ENCODE results near the gene UGDH.
"Not testable (repeated sequence)": the region's sequence is repeated elsewhere in the genome, so short reads cannot be mapped to it uniquely, and the experiment has no call there.

Gene UGDH

GRCh38 chr4:39527296-39528060 is at the start of gene UGDH:
Gene UGDH, minus strand, starts transcription at chr4:39527439. Its CDS starts 5,927 bp downstream, at chr4:39521512.
- DNase-seq (ENCODE audit: low spot score): peak; percentile 99

- no peak for DNase-seq (ENCODE audit: low spot score)
Measured at GRCh38 chr4:39574946-39575345, 47.7 kb upstream of the UGDH start.

GRCh38 chr4:39571504-39571903 is 44.3 kb upstream of the UGDH start:
- no peak for DNase-seq (ENCODE audit: low spot score)

- no peak for DNase-seq (ENCODE audit: low spot score)
Measured at GRCh38 chr4:39571054-39571453, 43.8 kb upstream of the UGDH start.

GRCh38 chr4:39569209-39569608 is 42.0 kb upstream of the UGDH start:
- DNase-seq (ENCODE audit: low spot score): no peak

GRCh38 chr4:39568805-39569204 is 41.6 kb upstream of the UGDH start:
- DNase-seq (ENCODE audit: low spot score): no peak

- DNase-seq (ENCODE audit: low spot score): no peak
Measured at GRCh38 chr4:39565878-39566600, 38.8 kb upstream of the UGDH start.

GRCh38 chr4:39563346-39563847 is 36.2 kb upstream of the UGDH start:
- no peak for DNase-seq (ENCODE audit: low spot score)

- no peak for DNase-seq (ENCODE audit: low spot score)
Measured at GRCh38 chr4:39562792-39563191, 35.6 kb upstream of the UGDH start.

GRCh38 chr4:39559626-39560025 is 32.4 kb upstream of the UGDH start:
- no peak for DNase-seq (ENCODE audit: low spot score)

- no peak for DNase-seq (ENCODE audit: low spot score)
Measured at GRCh38 chr4:39555472-39555871, 28.2 kb upstream of the UGDH start.

GRCh38 chr4:39548425-39549067 is 21.3 kb upstream of the UGDH start:
- DNase-seq (ENCODE audit: low spot score): no peak

- no peak for DNase-seq (ENCODE audit: low spot score)
Measured at GRCh38 chr4:39544580-39545315, 17.5 kb upstream of the UGDH start.

- DNase-seq (ENCODE audit: low spot score): not testable (repeated sequence)
Measured at GRCh38 chr4:39544080-39544479, 16.8 kb upstream of the UGDH start.

- DNase-seq (ENCODE audit: low spot score): no peak
Measured at GRCh38 chr4:39543034-39543433, 15.8 kb upstream of the UGDH start.

GRCh38 chr4:39542611-39543012 is 15.4 kb upstream of the UGDH start:
- no peak for DNase-seq (ENCODE audit: low spot score)

- no peak for DNase-seq (ENCODE audit: low spot score)
Measured at GRCh38 chr4:39541987-39542610, 14.9 kb upstream of the UGDH start.

GRCh38 chr4:39539089-39539611 is 11.9 kb upstream of the UGDH start:
- DNase-seq (ENCODE audit: low spot score): no peak

- DNase-seq (ENCODE audit: low spot score): no peak
Measured at GRCh38 chr4:39533541-39533940, 6.3 kb upstream of the UGDH start.

GRCh38 chr4:39532237-39532636 is 5.0 kb upstream of the UGDH start:
- DNase-seq (ENCODE audit: low spot score): not testable (repeated sequence)

GRCh38 chr4:39530682-39531081 is 3.4 kb upstream of the UGDH start:
- no peak for DNase-seq (ENCODE audit: low spot score)
